ENCODE results near the gene RHEB.

The RHEB gene

GRCh38 chr7:151429560-151430331 is 89.9 kb downstream of the RHEB start:
- DNase-seq = no peak

DNA sequence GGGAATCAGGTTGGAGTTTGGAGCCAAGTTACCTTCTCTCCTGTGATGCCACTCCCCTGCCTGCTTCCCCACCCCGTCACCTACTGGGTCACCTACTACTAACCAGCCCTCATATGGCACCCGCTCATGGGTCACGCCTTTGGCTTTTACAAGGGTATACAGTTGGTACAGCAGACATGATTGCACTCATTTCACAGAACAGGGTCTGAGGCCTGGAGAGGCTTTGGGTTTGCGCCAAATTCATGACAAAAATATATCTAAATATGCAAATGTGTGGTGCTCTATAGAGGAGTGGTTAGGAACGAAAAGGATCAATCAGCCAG is 90.5 kb downstream of the RHEB start:
- no peak for DNase-seq

DNA sequence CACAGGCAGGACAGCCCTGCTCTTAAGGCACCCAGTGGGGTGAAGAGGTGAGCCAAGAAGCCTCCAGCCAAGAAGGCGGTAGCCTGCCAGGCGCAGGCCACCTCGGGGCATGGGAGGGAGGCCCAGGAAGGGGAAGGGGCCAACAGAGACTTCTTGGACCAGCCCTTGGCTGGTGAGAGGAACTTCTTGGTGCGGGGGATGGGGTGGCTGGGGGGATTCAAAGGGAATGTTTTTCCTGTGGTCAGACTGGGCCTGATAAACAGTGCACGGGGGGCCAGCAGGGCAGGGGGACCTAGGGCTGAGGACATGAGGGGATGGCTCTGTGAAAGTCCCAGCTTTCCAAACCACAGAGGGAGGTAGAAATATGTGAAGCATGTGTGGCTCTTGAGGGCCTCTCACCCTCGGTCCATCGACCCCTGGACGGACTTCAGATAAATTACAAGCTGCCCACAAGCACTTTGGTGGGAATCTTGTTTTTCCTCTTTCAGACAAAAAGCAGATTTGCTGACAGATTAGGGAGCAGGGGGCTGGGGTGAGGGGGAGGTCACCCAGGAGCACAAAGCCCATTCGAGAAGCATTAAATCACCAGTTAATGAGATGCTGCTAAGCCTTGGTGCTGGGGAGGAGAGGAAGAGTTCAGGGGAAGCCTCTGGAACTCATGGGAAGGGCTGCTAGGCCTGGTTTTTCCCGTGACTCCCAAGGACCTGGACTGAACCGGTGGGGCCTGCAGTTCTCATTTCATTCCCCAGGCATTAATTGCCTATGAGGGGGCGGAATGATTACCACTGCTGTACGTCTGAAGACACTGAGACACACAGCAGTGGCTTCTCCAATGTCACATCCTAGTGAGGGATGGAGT is 91.1 kb downstream of the RHEB start:
- no peak for DNase-seq

GRCh38 chr7:151427705-151428377 is 91.9 kb downstream of the RHEB start:
- DNase-seq = no peak

DNA sequence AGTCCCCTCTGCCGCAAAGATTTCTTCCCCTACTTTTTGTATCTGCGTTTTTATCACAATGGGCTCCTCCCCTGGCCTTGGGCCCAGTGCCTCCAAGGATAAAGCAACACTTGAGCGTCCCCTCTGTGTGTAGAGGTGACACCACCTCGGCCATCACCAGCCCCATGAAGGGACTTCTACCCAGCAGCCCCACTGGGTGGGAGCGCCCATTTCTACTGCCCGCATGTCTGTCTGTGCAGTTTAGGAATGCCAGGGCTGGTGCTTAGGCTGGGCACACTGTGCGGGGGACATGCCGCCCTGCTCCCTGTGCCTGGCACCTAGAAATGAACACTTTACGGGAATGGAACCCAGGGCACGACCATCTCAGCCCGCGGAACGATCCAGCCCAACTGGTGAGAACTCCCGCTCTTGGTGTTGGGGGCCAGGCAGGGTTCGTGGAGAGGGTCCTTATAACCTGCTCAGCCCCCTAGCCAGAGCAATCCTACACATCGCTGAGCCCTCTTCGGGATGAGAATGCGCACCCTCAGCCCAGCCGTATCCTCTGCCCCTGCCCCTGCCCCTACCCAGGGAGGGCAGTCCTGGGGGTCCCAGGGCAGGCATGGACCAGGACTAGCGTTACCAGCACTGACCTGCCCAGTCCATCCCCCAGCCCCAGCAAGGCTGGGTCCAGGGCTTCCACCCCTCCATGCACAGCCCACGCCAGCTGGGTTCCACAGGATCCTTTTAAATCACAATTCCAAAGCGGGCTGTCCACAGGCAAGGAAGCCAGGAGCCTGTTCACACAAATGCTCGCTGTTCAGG is 92.6 kb downstream of the RHEB start:
- DNase-seq = no peak

DNA sequence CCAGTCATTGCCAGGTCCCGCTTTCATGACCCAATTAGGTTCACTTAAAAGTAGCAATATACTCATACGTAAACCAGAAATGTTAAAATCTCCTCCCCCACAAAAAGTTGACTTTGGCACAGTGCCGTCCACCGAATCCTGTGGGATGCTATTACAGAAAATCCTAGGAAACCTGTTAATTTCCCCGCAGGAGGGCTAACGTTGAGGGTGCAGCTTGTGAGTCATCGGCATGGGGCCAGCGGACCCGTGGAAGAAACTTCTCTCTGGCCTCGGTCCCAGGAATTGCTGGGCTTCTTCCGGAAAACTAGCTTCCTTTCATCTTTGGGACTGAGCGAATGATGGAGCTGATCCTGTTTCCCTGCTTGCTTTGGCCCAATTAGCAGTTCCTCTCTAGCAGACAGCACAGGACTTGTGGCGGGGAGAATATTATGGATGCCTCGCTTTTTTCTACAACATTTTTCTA is 93.2 kb downstream of the RHEB start:
- no peak for DNase-seq

DNA sequence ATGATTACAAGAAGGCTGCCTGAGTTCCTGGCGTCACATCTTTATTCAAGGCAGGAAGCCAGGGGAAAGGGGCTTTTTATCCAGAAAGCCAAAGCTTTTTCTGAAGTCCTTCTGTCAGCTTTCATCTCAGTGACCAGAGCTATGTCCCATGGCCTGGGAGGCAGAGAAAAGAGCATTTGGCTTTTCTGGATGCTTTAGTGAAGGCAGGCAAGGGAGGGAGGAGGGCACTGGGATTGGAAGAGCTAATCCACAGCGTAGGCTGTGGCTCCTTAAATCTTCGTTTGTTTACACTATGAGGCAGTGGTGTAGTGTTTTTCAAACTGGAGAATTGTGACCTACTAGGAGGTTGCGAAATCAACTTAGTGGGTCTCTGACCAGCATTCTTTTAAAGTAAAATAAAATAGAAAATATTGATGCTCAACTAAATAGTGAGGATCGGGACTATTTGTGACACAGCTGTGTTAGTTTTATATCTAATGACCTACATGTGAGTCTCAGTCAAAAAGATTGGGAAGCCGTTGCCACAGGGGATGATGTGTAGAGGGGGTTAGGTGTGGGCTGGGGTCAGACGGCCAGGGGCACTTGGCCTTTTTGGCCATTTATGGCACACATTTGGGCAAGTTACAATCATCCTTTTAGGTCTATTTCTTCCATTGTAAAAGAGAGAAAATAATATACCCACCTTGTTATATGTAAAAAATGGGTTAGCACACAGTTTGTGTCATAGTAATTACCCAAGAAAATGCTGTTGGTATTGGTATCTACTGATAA is 93.8 kb downstream of the RHEB start:
- no peak for DNase-seq

DNA sequence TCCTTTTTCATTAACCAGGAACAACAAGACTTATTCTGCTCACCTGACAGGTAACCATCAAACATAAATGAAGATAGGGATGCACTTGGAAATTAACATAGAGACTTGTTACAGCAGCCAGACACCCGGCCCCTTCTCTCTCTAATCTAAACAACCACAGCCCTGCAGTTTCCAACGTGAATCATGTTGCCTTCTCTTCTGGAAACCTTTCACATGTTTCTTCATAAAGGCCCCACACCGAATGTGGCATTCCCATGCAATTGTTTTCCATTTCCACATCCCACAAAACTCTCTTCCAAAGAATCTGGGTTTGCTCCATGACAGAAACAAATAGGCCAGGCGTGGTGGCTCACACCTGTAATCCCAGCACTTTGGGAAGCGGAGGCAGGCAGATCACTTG is 94.9 kb downstream of the RHEB start:
- DNase-seq = no peak

DNA sequence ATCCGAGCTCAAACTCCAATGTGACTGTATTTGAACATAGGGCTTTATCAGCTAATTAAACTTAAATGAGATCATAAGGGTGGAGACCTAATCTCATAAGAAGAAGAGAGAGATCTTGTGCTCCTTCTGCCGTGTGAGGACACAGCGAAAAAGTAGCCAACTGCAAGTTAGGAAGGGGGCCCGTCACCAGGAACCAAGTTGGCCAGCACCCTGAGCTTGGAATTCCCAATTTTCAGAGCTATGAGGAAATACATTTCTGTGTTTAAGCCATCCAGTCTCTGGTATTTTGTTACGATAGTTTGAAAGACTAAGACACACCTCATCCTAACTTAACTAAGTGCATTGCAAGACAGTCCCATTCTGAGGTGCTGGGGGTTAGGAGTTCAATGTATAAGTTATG is 95.8 kb downstream of the RHEB start:
- no peak for DNase-seq

DNA sequence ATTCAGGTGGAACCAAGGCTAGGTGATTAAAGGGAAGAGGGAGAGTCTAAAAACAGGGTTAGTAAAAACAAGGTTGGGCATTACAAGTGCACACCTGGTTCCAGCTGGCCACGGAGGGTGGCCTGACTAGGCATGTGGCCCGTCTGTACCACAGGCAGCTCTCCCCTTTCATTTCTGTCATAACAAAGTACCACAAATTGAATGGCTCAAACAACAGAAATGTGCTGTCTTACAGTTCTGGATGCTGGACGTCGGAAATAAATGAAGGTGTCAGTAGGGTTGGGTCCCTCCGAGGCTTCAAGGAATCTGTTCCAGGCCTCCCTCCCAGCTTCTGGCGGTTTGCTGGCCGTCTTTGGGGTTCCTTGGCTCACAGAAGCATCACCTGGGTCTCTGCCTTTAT is 96.5 kb downstream of the RHEB start:
- no peak for DNase-seq

DNA sequence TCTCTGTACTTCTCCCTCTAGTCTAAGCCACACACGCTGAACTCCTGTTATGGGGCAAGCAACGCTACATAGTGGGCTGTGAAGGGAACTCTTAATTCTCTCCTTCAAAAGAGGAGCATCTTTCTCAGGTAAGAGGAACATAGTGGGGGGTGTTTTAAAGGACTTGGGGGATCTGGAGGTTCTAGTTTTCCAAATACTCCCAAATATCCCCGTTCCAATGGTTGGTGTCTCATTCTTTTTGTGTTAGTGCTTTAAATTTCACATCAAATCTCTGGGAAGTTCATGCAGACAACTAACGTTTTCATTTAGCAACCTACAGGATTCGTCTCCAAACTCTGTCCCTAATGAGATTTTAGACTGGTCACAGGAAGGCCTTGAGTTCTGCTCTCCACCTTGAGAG is 97.5 kb downstream of the RHEB start:
- DNase-seq = no peak

GRCh38 chr7:151420144-151420543 is 99.6 kb downstream of the RHEB start:
- DNase-seq = no peak

DNA sequence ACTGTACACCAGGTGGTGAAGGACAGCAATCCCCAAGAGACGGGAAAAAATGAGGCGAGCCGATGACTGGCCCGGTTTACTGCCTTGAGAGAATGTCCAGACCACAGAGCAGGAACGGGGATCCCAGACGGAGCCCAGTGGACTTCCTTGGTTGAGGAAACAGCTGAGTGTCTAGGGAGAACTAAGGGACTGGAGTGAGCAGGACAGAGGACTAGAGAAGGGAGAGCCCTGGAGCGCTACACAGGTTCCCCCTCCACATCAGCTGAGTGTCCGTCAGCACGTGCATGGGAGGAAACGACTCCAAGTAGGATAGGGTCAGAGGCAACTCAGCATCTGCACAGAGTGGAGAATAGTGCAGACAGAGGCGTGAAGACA is 102.8 kb downstream of the RHEB start:
- no peak for DNase-seq

DNA sequence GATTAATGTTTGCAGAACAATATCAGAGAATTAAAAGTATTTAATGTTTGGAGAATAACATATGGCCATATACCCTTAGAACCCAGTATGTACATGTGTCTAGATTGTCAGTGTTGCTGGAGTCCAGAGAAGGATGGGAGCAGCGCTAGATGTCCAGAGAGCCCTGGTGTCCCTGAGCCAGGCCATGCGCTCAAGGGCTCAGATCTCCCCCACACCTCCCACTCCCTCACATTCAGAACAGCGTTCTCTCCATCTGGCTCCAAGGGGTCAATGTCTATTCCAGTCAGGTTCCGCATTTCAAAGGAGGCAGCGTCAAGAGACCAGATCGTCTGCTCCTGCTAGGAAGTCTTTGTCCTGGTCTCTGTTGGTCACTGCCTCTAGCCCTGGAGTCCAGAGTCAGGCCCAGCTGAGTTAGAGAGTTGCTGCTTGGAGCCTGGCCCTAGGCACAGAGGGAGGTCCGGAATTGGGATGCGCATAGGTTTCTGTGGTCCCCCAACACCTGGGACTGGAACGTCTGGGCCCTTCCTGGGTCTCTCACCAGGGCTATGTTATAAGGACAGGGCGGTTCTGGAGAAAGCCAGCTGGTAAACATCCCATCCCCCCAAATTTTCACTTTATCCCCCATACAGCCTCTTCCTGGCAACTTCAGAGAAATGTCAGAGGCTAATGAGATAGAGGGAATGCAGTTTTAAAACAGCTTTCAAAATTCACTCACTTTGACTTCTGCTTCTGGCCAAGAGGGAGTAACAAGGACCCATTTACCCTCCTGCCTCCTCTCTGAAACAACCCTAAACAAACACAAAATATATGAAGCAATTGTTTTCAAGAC is 103.4 kb downstream of the RHEB start:
- no peak for DNase-seq

Data from bone marrow (tissue), 2 donors.